HEK293T (cell line): Measurements from ENCODE around the gene YPEL2.

Experiments used
- ARNT ChIP-seq: fragments of 450-650 bp; IDR thresholded peaks from 2 replicates; pipeline ENCODE4 v1.6.1; 2017; ENCODE audit warnings: mild to moderate bottlenecking
- BHLHE40 ChIP-seq: fragments of 450-650 bp; IDR thresholded peaks from 2 replicates; pipeline ENCODE4 v1.6.1; 2016; ENCODE audit warnings: mild to moderate bottlenecking, moderate library complexity, borderline replicate concordance
- ELF4 ChIP-seq: fragments of 450-650 bp; IDR thresholded peaks from 2 replicates; pipeline ENCODE4 v1.6.1; 2017; ENCODE audit warnings: antibody characterized with exemption
- FOXK2 ChIP-seq: fragments of 450-650 bp; IDR thresholded peaks from 2 replicates; pipeline ENCODE4 v1.6.1; 2016; ENCODE audit warnings: mild to moderate bottlenecking
- FOXM1 ChIP-seq: fragments of 450-650 bp; IDR thresholded peaks from 2 replicates; pipeline ENCODE4 v1.6.1; 2017; ENCODE audit warnings: mild to moderate bottlenecking, borderline replicate concordance
- NFRKB ChIP-seq: fragments of 450-650 bp; IDR thresholded peaks from 2 replicates; pipeline ENCODE4 v1.6.1; 2016; ENCODE audit warnings: mild to moderate bottlenecking, moderate library complexity
- SP1 ChIP-seq: fragments of 450-650 bp; IDR thresholded peaks from 2 replicates; pipeline ENCODE4 v1.6.1; 2017
- SUZ12 ChIP-seq: fragments of 450-650 bp; IDR thresholded peaks from 2 replicates; pipeline ENCODE4 v1.6.1; 2016; ENCODE audit warnings: mild to moderate bottlenecking
- TF ChIP-seq, protein P1 (sequence below): fragments of 450-650 bp; IDR thresholded peaks from 2 replicates; pipeline ENCODE4 v1.6.1; 2016

DNA sequence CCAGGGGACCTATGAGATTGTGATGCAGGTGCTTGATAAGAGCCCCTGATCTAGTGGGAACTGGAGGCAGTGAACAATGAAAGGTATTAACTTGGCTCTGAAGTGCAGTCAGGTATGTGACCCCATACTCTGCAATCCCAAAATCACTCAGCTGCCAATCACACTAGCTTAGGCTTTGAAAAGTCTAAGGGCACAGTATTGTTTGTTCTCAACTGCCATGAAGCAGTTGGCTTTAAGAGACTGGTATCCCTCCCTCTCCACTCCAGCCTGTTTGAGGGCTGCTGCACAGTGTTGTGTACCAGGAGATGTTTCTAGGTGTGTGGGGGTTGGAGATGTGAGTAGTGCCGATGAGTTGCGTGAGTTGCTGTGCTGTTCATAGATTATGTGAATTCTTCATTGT lies 2.4 kb downstream of the YPEL2 start:
- TF ChIP-seq ARNT, result no peak
- TF ChIP-seq SP1, result no peak
- no peak for TF ChIP-seq BHLHE40
- no peak for TF ChIP-seq FOXK2
- no peak for TF ChIP-seq ELF4
- no peak for TF ChIP-seq FOXM1
- no peak for TF ChIP-seq SUZ12
- TF ChIP-seq, protein P1, sequence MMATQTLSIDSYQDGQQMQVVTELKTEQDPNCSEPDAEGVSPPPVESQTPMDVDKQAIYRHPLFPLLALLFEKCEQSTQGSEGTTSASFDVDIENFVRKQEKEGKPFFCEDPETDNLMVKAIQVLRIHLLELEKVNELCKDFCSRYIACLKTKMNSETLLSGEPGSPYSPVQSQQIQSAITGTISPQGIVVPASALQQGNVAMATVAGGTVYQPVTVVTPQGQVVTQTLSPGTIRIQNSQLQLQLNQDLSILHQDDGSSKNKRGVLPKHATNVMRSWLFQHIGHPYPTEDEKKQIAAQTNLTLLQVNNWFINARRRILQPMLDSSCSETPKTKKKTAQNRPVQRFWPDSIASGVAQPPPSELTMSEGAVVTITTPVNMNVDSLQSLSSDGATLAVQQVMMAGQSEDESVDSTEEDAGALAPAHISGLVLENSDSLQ, result no peak
- TF ChIP-seq NFRKB, result no peak
